ENCODE data around the gene PDE3B.

- TF ChIP-seq, protein P1, sequence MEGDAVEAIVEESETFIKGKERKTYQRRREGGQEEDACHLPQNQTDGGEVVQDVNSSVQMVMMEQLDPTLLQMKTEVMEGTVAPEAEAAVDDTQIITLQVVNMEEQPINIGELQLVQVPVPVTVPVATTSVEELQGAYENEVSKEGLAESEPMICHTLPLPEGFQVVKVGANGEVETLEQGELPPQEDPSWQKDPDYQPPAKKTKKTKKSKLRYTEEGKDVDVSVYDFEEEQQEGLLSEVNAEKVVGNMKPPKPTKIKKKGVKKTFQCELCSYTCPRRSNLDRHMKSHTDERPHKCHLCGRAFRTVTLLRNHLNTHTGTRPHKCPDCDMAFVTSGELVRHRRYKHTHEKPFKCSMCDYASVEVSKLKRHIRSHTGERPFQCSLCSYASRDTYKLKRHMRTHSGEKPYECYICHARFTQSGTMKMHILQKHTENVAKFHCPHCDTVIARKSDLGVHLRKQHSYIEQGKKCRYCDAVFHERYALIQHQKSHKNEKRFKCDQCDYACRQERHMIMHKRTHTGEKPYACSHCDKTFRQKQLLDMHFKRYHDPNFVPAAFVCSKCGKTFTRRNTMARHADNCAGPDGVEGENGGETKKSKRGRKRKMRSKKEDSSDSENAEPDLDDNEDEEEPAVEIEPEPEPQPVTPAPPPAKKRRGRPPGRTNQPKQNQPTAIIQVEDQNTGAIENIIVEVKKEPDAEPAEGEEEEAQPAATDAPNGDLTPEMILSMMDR (IDR thresholded peaks at IDR 0.05; ENCODE audit: insufficient read depth, low read length): no peak
- TF ChIP-seq REST (IDR thresholded peaks at IDR 0.05; ENCODE audit: insufficient replicate concordance, low read depth) (no peak), POLR2AphosphoS5 (IDR thresholded peaks at IDR 0.05; ENCODE audit: low read depth) (no peak)
These were observed 210.5 kb downstream of the PDE3B start for GRCh38 chr11:14854057-14854456.

Data from HL-60 (cell line).